IPS DF 6.9 (cell line): Measurements from ENCODE around the gene FBXW4.

Experiments
- DNase-seq: peaks from one replicate; pipeline ENCODE4 v3.0.0-alpha.2; 2013; ENCODE audit warnings: low read depth, low spot score
- H3K27ac ChIP-seq: one replicate; pipeline ENCODE4 v1.5.1; 2013; ENCODE audit warnings: low read length, control low read depth
- H3K27me3 ChIP-seq: 2 replicates; pipeline ENCODE4 v1.6.1; 2013; ENCODE audit warnings: mild to moderate bottlenecking, low read length; ENCODE audit not compliant: control insufficient read depth, insufficient read depth
- H3K36me3 ChIP-seq: 2 replicates; pipeline ENCODE4 v1.6.1; 2013; ENCODE audit warnings: low read length; ENCODE audit not compliant: control insufficient read depth, insufficient read depth
- H3K4me1 ChIP-seq: 2 replicates; pipeline ENCODE4 v1.6.1; 2013; ENCODE audit warnings: low read length; ENCODE audit not compliant: control insufficient read depth, insufficient read depth
- H3K4me3 ChIP-seq: 2 replicates; pipeline ENCODE4 v1.5.1; 2013; ENCODE audit warnings: mild to moderate bottlenecking, low read length
- H3K9me3 ChIP-seq: 2 replicates; pipeline ENCODE4 v1.6.1; 2013; ENCODE audit warnings: low read length, inconsistent platforms; ENCODE audit not compliant: control insufficient read depth, insufficient read depth
- WGBS: extraction: QIAGEN DNeasy Blood & Tissue Kit; methylation state at CpG from one replicate; pipeline ENCODE4 v1.1.7; 2013; ENCODE audit warnings: mixed read lengths, missing lambda C conversion rate; ENCODE audit not compliant: insufficient read length, insufficient coverage; 5-methylcytosine and 5-hydroxymethylcytosine counted together

Gene FBXW4

DNA sequence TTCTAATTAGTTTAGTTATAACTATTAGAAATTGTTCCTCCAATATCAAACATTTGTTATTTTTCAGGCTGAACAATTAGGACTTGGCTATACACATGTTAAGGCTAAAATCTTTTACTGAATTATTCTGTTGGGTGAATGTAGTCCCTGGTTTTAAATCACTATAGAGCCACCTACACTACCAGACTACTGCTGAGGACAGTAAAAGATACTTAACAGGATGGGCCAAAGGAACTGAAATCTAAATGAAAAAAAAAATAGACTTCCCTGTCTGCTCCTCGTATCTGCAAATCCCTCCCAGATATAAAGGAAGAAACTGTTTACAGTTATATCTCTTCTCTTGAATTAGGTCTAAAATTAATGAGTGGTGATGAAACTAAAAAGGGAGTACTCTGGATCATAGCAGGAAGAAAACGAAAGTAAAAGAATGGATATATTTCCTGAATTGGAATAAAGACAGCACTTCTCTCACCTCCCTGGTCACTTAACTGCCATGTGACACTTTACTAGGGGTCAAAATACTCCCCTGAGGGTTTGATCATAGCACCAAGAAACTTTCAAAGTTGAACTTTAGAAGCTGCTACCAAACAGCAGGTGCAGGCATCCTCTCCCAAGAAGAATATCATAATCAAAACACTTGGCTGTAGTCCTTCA is 12.7 kb downstream of the FBXW4 start:
- no peaks in the 10 kb centered on the region for H3K36me3 ChIP-seq
- WGBS, result no CpG with 5 or more reads among the region's 2 CpGs
- H3K9me3 ChIP-seq, result no peaks in the 10 kb centered on the region
- no peak overlapping the region for H3K4me3 ChIP-seq
- no peak for DNase-seq
- no peaks in the 10 kb centered on the region for H3K4me1 ChIP-seq
- no peaks in the 10 kb centered on the region for H3K27me3 ChIP-seq
- H3K27ac ChIP-seq, result no peak overlapping the region

DNA sequence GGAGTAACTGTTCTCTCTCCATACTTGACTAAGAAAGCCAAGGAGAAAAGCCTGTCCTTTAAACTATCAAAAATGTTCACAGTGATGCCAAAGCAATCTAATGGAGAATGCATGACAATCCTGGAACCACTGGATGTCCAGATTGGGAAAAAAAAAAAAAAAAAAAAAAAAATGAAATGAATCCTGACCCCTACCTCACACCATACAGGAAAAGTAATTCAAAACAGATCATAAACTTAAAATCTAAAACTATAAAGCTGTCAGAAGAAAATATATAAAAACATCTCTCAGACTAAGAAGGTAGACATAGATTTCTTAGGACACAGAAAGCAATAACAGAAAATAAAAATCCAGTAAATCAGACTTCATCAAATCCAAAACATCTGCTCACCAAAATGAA is 18.4 kb downstream of the FBXW4 start:
- Histone ChIP-seq H3K4me3 (no peak overlapping the region), H3K36me3 (peaks cover 5% of the 10 kb centered on the region; the same call in 1 of the 2 replicates), H3K27me3 (no peaks in the 10 kb centered on the region; the same call in 1 of the 2 replicates), H3K27ac (no peak overlapping the region), H3K9me3 (no peaks in the 10 kb centered on the region), H3K4me1 (no peaks in the 10 kb centered on the region)
- no peak for DNase-seq

DNA sequence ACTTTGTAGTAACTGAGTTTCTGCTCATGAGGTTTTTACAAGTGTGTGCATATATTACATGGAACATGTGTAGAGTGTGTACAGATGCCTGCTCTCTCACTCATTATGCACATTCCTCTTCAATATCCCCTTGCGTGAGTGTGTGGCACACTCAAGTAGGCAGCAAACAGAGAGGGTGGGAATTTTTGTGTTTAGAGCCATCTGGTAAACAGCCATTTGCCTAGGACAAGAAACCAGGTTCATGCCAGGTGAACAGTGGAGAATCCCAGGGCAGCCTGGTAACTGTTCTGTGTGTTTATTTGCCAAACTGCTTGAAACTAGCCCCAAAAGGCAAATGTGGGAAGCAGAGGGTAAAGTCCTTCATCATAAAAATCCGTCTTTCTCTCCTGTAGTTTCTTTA is 19.9 kb downstream of the FBXW4 start:
- Histone ChIP-seq H3K4me1 (no peaks in the 10 kb centered on the region), H3K9me3 (no peaks in the 10 kb centered on the region), H3K27ac (no peak overlapping the region), H3K4me3 (no peak overlapping the region), H3K36me3 (peaks cover 5% of the 10 kb centered on the region; the same call in 1 of the 2 replicates), H3K27me3 (no peaks in the 10 kb centered on the region; the same call in 1 of the 2 replicates)
- no peak for DNase-seq
- no CpG with 5 or more reads among the region's 2 CpGs for WGBS

DNA sequence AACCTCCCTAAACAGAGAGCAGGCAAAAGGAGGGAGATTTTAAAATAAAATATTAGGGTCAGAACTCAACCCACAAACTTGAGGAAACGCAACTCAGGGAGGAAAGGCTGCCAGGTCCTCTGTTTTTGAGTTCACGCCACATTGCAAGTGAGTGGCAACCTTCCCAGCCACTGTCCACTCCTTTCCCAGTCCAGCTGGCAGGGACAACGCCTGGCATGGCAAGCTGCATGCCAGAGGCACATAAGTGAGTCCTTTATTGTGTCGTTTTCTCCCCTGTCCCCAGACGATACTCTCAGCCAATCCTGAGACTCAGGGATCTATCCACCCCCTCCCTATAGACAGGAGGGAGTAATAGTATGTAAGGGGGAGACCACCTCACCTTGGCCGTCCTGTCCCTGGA is 22.4 kb downstream of the FBXW4 start:
- Histone ChIP-seq H3K27ac (no peak overlapping the region), H3K36me3 (peaks cover 5% of the 10 kb centered on the region; the same call in 1 of the 2 replicates), H3K4me1 (no peaks in the 10 kb centered on the region), H3K9me3 (no peaks in the 10 kb centered on the region), H3K4me3 (no peak overlapping the region), H3K27me3 (no peaks in the 10 kb centered on the region; the same call in 1 of the 2 replicates)
- WGBS, result no CpG with 5 or more reads among the region's 6 CpGs
- DNase-seq, result no peak

DNA sequence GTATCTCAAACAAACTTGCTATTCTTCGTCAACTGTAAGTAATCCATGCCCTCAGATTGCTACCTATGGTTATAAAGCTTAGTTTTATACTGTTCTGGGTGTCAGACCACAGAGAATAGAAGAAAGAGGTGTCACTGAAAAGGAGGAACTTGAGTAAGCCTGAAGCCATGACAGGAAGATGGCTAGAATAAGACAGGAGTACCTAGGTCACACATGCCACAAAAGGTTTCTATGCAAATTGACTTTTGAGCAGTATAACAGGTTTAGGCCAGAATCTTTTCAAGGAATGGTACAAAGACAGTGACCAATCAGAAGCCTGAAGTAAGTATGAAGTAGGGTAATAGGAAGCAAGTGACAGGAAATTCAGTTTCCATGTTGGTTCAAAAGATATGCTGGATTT is 23.5 kb downstream of the FBXW4 start:
- no peak overlapping the region for H3K4me3 ChIP-seq
- H3K9me3 ChIP-seq, result no peaks in the 10 kb centered on the region
- H3K36me3 ChIP-seq, result peaks cover 5% of the 10 kb centered on the region; the same call in 1 of the 2 replicates
- no peak for DNase-seq
- no CpG with 5 or more reads among the region's 1 CpG for WGBS
- H3K4me1 ChIP-seq, result no peaks in the 10 kb centered on the region
- H3K27me3 ChIP-seq, result no peaks in the 10 kb centered on the region; the same call in 1 of the 2 replicates
- H3K27ac ChIP-seq, result no peak overlapping the region

DNA sequence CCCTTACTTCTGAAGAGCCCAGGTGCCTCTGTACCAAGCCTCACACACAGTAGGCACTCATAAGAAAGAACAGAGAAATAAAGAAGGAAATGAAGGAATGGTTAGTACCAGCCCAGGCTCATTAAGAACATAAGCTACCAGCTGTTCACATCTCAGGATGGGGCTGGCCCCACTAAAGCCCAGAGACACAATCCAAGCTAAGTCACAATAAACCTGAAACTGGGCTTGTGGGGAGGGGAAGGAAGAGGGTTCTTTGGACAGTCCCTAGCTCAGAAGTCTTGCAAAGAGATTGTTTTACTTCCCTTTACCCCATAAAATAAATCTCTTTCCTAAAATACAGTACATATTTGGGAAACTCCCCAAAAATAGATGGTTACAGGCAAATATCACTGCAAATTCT is 24.3 kb downstream of the FBXW4 start:
- H3K27ac ChIP-seq, result no peak overlapping the region
- no peaks in the 10 kb centered on the region for H3K9me3 ChIP-seq
- H3K4me1 ChIP-seq, result no peaks in the 10 kb centered on the region
- no peak overlapping the region for H3K4me3 ChIP-seq
- no peaks in the 10 kb centered on the region; the same call in 1 of the 2 replicates for H3K27me3 ChIP-seq
- DNase-seq, result no peak
- peaks cover 5% of the 10 kb centered on the region; the same call in 1 of the 2 replicates for H3K36me3 ChIP-seq

DNA sequence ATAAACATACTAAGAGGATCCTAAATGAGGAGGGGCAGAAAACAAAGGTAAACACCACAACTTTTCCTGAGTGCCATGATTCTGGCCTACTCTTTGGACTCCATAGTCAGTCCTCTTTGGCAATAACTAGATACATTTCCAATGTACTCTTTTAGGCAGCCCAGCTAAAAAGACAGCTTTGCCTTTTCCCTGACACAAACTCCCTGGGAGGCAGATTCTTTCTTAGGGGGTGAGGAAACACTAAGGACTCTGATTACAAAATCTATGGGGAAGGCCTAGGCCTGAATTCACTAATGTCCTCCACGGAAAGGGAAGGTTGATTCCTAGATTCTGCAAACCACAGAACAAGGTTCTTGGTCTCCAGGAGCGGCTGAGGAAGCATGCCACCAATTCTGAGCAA is 25.8 kb downstream of the FBXW4 start:
- no peaks in the 10 kb centered on the region for H3K4me1 ChIP-seq
- no peaks in the 10 kb centered on the region for H3K27me3 ChIP-seq
- no peak for DNase-seq
- no peak overlapping the region for H3K4me3 ChIP-seq
- H3K27ac ChIP-seq, result no peak overlapping the region
- WGBS, result no CpG with 5 or more reads among the region's 2 CpGs
- peaks cover 5% of the 10 kb centered on the region; the same call in 1 of the 2 replicates for H3K36me3 ChIP-seq
- H3K9me3 ChIP-seq, result no peaks in the 10 kb centered on the region

DNA sequence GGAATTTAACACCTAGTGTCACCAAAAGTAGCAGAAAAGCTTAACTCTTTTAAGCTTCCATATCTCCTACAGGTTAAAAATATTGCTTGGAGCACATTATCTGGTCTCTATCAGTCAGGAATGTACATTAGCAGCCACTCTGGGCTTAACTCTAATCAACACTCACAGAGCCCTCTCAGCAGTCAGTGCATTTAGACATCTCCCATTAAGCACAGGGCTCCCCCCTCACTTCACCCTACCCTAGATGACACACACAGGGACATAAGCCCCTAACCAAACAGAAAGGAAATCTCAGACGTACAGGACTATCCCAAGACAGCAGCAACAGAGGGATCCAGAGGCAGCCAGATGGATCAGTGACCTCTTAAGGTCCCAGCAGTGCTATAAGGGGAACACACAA is 26.4 kb downstream of the FBXW4 start:
- no CpG with 5 or more reads among the region's 1 CpG for WGBS
- H3K27ac ChIP-seq, result no peak overlapping the region
- DNase-seq, result no peak

DNA sequence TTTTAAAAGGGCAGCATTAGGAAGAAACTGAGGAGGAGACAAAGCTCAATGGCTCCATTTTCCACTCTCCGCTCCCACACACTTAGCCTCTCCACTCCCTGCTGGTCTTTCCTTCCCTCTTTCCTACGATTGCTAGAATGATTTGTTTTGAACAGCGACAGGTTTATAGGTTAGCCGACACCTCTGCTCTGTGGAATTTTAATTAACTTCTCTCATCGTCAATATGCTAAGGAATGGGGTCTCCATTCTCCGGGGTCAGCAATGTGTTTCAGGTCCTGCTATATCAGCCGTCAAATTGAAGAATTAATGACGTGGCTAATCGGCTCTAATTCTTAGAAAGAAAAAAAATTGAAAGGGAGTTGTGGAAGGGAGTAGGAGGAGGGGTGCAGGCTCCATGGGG is 28.9 kb downstream of the FBXW4 start:
- Histone ChIP-seq H3K27me3 (no peaks in the 10 kb centered on the region), H3K4me1 (peaks cover 2% of the 10 kb centered on the region; the same call in 1 of the 2 replicates), H3K36me3 (no peaks in the 10 kb centered on the region), H3K4me3 (no peak overlapping the region), H3K27ac (no peak overlapping the region), H3K9me3 (no peaks in the 10 kb centered on the region)
- WGBS, result no CpG with 5 or more reads among the region's 9 CpGs
- no peak for DNase-seq

More for the DNA sequence above, 26.4 kb downstream of the FBXW4 start:
- no peaks in the 10 kb centered on the region for H3K9me3 ChIP-seq
- no peaks in the 10 kb centered on the region for H3K4me1 ChIP-seq
- H3K4me3 ChIP-seq, result no peak overlapping the region
- peaks cover 5% of the 10 kb centered on the region; the same call in 1 of the 2 replicates for H3K36me3 ChIP-seq
- no peaks in the 10 kb centered on the region for H3K27me3 ChIP-seq

DNA sequence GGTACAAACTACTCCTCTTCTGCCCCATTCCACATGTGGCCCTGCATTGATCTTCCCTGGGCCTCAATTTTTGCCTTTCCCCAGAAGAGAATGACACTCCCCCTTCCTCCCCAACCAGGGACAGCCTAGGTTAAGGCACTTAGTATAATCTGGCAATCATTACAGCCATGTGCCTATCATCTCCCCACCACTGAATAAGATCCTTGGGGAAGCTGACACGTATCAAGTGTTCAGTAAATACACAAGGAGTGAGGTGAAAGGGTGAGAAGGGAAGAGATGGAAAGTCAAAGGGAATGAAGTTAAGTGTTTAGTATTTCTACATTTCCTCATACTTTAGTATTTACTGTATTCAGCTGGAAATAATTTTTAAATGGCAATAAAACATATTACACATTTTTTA is 31.9 kb downstream of the FBXW4 start:
- Histone ChIP-seq H3K27ac (no peak overlapping the region), H3K27me3 (no peaks in the 10 kb centered on the region), H3K4me3 (no peak overlapping the region), H3K4me1 (peaks cover 11% of the 10 kb centered on the region), H3K36me3 (no peaks in the 10 kb centered on the region), H3K9me3 (no peaks in the 10 kb centered on the region)
- WGBS, result no CpG with 5 or more reads among the region's 1 CpG
- no peak for DNase-seq

DNA sequence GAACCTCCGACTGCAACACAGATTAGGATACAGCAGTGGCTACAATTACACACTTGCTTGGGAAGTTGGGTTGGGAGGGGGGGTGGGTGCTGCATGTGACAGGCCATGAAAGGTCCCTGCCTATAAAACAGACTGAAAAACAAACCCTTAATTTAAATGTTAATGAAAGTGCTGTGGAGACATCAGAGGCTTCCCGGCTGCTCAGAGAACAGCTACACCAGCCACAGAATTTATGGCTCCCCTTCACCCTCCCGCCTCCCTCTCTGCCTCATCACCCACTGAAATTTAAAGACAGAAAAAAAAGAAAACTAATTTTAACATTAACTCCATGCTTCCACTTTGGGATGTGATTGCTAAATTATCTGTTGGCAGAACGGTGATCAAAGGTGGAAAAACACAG is 34.7 kb downstream of the FBXW4 start:
- H3K27ac ChIP-seq, result no peak overlapping the region
- peaks cover 11% of the 10 kb centered on the region for H3K4me1 ChIP-seq
- no peaks in the 10 kb centered on the region for H3K9me3 ChIP-seq
- no peaks in the 10 kb centered on the region for H3K36me3 ChIP-seq
- DNase-seq, result no peak
- WGBS, result no CpG with 5 or more reads among the region's 4 CpGs
- H3K4me3 ChIP-seq, result no peak overlapping the region
- no peaks in the 10 kb centered on the region for H3K27me3 ChIP-seq
